Activated CD4-positive, alpha-beta T cell treated with anti-CD3 and anti-CD28 coated beads, Interleukin-2, amount 50 U/mL, for 1 hour (primary cell): Measurements from ENCODE around the gene VAV3.
A peak's percentile ranks its signal among the peaks of the same experiment; 100 is the strongest.
"Not testable (repeated sequence)": the region's sequence is repeated elsewhere in the genome, so short reads cannot be mapped to it uniquely, and the experiment has no call there.

ENCODE experiments used
- DNase-seq: peaks from one replicate; pipeline ENCODE4 v3.0.0-alpha.2; 2020

The VAV3 gene

DNA sequence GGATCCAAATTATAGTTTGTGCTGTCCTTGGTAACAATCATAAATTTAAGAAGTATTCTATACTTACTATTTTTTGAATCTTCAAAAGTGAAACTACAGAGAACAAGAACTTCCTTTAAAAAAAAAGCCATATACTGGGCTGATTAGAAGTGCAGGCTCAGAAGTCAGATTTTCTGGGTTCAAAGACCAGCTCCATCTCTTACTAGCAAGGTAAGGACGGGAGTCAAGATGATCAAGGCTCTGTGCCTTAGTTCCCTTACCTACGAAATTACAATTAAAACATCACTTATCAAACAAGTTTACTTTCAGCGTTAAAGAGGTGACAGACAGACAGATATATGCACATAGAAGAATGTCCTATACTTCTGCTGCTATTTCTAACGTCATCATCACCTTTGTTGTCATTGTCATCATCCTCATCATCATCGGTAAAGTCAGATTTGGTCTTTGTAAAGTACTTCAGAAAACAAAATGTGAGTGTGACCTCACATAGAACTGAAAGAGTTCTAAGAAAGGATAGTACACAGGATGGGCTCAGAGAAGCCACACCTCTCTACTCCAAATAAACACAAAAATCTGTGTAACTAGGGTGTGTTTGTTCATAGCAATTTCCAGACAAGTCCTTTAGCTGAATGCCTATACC is 178.7 kb downstream of the VAV3 start:
- DNase-seq = no peak

GRCh38 chr1:107785496-107786202 is 179.3 kb downstream of the VAV3 start:
- no peak for DNase-seq

DNA sequence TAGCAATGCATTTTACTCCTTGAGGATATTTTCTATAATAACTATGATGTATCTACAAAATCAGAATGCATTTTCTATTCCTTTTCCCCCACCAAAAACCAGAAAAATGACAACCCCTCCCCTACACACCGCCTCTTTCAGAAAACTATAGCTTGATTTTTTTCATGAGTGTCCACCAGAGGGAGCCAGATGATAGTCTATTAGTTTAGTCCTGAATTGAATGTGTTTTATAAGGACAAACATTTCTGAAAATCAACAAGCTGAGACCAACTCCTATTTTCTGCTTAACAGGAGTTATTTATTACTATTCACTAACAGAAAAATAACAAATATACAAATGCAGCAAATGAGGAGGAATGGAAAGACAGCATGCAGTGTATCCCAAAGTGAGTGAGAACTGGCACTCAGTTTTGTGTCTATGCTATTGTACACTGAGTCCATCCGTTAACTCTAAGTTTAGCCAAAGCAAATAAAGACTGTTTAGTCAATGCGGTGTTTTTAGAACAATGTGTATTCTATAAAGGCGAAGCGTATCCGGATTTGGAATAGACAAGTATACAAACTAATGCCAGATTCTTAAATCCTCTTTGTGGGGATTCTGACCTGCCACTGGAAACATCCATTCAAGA is 182.6 kb downstream of the VAV3 start:
- DNase-seq = peak; percentile 12

DNA sequence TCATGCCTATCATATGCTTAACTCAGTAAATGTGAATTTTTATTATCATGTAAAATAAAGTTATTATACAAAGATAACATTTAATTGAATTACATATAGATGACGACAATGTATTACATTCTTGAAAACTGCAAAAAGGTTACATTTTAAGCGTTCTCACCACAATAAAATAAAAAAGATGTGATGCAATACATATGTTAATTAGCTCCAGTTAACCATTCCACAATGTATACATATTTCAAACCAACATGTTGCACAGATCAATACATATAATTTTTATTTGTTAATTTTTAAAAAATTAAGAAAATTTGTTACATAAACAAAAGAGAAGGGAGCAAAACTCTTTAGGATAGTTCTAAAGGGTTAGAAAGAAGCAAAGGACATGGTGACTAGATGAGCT is 183.7 kb downstream of the VAV3 start:
- DNase-seq = no peak

DNA sequence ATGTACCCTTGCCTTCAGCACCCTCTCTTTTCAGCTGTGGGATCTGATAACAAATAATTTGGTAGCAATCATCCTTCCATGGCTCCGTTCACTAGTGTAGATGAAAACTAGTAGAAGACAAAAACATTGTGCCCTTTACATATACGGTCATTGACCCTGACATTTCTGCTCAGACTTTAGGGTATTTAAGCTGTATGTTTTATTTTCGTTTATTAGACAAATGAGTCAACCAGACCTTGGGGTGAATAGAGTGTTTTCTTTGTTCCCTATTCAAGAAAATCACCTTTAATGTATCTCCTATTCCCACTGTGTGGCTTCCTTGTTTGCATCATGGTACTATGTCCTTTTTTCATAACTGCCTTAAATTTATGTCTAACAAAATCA is 187.3 kb downstream of the VAV3 start:
- DNase-seq = no peak

- no peak for DNase-seq
Measured at GRCh38 chr1:107776900-107777663, 187.9 kb downstream of the VAV3 start.

DNA sequence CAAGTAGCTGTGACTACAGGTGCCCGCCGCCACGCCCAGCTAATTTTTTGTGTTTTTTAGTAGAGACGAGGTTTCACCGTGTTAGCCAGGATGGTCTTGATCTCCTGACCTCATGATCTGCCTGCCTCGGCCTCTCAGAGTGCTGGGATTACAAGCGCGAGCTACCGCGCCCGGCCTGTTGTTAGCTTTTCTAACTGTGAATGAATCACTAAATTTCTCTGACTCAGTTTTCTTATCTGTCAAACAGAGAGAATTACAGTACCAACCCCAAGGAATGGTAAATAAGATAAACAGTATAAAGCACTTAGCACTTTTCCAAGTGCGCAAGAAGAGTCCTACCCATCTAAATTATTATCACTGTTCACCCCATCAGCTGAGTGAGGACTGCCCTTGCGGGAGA is 193.6 kb downstream of the VAV3 start:
- no peak for DNase-seq

- DNase-seq = no peak
Measured at GRCh38 chr1:107767156-107767582, 197.8 kb downstream of the VAV3 start.

DNA sequence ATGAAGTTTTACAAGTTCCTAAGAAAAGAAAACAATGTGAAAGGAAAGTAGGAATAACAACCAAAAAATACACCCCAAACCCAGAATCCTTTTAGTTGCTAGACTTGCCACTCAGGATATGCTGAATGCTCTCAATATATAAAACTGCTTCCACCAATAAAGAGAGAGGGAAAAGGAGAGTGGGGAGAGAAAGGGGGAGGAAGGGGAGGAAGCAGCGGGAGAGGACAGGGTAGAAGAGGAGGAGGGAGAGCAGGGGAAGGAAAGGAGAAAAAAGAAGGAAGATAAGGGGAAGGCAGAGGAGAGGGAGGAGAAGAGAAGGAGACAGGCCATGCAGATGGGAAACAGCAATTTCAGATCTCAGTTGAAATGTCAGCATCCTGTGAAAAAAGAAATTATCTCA is 198.4 kb downstream of the VAV3 start:
- DNase-seq = no peak

GRCh38 chr1:107762751-107763390 is 202.1 kb downstream of the VAV3 start:
- no peak for DNase-seq

DNA sequence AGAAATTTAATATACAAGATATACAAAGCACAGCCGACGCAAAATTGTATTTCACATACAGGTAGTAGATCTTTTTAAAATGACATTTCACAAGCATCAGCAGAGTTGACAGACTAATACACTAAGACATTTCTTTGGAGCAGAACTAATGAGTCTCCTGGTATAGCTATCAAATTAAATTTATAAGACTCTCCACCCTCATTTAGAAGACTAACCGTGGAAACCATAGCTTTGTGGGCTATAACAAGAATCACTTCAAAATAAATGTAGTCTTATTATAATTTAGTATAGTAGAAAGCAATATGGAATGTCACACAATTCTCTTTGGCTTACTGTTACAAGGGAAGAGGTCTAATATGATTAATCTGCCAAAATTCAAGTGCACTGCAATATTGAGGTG is 204.9 kb downstream of the VAV3 start:
- no peak for DNase-seq

GRCh38 chr1:107750364-107750959 is 214.5 kb downstream of the VAV3 start:
- DNase-seq = peak; percentile 5

GRCh38 chr1:107748531-107748930 is 216.4 kb downstream of the VAV3 start:
- DNase-seq = no peak

DNA sequence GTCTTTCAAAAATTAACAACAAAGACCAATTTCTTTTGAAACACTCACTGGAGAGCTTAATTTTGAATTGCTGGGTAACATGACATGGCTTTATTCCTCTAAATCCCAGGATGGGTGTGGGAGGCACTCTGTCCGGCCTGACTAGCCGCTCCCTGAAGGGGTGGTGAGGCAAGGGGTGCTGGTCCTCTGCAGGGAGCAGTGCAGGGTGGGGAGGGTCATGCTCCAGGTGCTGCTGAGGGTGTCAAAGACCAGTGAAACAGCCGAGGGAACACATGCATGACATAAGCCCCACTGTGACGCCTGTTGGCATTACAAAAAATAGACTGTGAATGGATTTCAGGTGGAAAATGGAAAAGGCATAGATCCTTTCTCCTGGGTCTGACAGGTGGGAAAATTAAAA is 223.7 kb downstream of the VAV3 start:
- DNase-seq = no peak

- no peak for DNase-seq
Measured at GRCh38 chr1:107740579-107740978, 224.4 kb downstream of the VAV3 start.

- DNase-seq = no peak
Measured at GRCh38 chr1:107739651-107740050, 225.3 kb downstream of the VAV3 start.

DNA sequence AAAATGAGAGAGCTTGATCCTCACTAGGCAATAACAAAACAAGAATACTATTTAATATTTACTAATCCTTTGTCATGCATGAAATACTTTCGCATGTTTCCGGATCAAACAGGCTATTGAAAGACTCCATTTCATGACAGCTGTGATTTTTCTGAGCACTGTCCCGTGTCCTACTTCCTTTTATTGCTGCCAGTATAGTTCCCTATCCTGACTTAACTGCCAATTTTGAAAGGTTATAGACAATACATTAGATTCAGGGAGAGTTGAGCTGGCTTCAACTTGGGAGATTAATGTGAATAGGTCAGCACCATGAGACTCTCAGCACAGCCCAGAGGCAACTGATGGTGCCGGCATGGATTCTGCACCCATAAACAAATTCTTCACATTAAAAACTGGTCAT is 225.8 kb downstream of the VAV3 start:
- DNase-seq = no peak

DNA sequence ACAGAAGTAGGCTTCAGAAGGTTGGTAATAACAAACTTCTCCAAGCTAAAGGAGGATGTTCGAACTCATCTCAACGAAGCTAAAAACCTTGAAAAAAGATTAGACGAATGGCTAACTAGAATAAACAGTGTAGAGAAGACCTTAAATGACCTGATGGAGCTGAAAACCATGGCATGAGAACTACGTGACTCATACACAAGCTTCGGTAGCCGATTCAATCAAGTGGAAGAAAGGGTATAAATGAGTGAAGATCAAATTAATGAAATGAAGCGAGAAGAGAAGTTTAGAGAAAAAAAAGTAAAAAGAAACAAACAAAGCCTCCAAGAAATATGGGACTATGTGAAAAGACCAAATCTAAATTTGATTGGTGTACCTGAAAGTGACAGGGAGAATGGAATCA is 231.6 kb downstream of the VAV3 start:
- DNase-seq = not testable (repeated sequence)

GRCh38 chr1:107727866-107728265 is 237.1 kb downstream of the VAV3 start:
- DNase-seq = no peak

GRCh38 chr1:107726860-107727259 is 238.1 kb downstream of the VAV3 start:
- DNase-seq = no peak

DNA sequence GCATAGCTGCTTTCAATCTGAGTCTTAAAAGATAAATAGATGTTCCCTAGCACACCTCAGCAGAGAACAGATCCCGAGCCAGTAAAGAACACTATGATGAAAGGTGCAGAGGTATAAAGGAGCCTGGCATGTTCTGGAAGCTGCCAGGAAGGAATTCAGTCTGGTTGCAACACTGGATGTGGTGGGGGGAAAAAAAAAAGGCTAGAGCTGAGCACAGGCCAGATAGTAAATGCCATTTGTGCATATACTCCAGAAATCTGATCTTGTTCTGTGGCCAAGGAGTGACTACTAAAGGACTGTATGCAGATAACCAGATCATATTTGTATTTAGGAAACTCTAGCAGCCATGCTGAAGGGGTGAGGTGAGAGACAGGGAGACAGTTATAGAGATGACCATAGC is 240.3 kb downstream of the VAV3 start:
- DNase-seq = no peak

- not testable (repeated sequence) for DNase-seq
Measured at GRCh38 chr1:107720210-107720609, 244.8 kb downstream of the VAV3 start.

- DNase-seq = no peak
Measured at GRCh38 chr1:107710005-107710404, 255.0 kb downstream of the VAV3 start.
